ENCODE measurements around the gene ITIH5. TPM values are rescaled to one million over a fixed set of nuclear protein-coding genes. Genes with fewer than 3 reads are reported as not detected.
"Not testable (repeated sequence)": the region's sequence is repeated elsewhere in the genome, so short reads cannot be mapped to it uniquely, and the experiment has no call there.

The ITIH5 gene
- total RNA-seq, 6 experiments from 2014 or later: 0.20 to 0.62 (median 0.48) TPM

DNA sequence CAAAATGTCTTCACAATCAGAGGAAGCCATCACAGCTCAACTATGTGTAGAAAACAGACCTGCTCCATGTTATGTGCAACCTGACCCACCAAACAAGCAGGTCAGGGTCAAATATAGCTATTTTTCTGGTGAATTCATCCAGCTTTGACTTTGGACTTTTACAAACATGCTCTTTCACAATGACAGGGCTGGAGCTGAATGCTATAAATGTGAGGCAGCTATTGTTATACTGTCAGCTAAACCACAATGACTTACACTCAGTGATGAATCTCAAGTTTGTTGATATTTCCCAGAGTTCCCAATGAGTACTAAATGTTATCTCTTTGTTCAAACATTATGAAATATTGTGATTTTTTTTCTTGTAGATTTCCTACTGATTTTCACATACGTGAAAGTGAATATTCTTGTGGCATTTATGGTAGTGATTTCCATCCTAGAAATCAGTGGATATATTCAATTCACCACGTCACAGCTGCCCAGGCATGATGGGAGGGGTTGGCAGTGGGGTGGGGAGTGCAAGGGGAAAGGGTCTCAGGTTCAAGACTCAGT lies 33.9 kb upstream of the ITIH5 start:
- DNase-seq (peak in 1 of 3 donors; percentile 56), ATAC-seq (peak; percentile 53 to 75 (median 63))
- no peaks in the 10 kb centered on the region for H3K36me3 ChIP-seq
- no peak overlapping the region for H3K4me3 ChIP-seq
- intact Hi-C loops (cut with DNase I): no loop called here
- H3K4me1 ChIP-seq: peaks cover 0 to 56% (median 20%) of the 10 kb centered on the region in 4 donors
- peak; percentile 15 for TF ChIP-seq POLR2A (IDR thresholded peaks at IDR 0.05)
- TF ChIP-seq, protein P1, sequence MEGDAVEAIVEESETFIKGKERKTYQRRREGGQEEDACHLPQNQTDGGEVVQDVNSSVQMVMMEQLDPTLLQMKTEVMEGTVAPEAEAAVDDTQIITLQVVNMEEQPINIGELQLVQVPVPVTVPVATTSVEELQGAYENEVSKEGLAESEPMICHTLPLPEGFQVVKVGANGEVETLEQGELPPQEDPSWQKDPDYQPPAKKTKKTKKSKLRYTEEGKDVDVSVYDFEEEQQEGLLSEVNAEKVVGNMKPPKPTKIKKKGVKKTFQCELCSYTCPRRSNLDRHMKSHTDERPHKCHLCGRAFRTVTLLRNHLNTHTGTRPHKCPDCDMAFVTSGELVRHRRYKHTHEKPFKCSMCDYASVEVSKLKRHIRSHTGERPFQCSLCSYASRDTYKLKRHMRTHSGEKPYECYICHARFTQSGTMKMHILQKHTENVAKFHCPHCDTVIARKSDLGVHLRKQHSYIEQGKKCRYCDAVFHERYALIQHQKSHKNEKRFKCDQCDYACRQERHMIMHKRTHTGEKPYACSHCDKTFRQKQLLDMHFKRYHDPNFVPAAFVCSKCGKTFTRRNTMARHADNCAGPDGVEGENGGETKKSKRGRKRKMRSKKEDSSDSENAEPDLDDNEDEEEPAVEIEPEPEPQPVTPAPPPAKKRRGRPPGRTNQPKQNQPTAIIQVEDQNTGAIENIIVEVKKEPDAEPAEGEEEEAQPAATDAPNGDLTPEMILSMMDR (IDR thresholded peaks at IDR 0.05): no peak
- WGBS (ENCODE audit: insufficient coverage, low coverage, low lambda C conversion rate, missing lambda C conversion rate): 17% methylated on average over 2 of the region's 2 CpGs
- no peaks in the 10 kb centered on the region for H3K9me3 ChIP-seq
- no peaks in the 10 kb centered on the region for H3K27me3 ChIP-seq
- H3K27ac ChIP-seq: peak overlapping the region; percentile 8 to 87 (median 17)

DNA sequence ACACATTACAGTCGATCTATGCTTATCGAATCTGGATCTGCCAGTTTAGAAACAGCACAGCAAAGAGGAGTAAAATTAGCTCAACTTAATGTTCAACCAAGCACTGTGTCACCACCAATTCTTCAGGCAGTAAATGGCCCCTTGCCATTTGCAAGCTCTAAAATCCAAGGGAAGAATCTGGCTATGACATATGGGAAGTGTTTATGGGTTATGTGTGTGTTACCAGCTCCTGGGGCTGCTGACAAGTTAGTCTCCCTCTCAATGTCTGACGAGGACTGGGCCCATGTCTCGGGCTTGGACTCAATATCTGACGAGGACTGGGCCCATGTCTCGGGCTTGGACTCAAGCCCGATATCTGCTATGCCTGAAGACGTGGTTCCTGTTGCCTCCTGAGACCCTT lies 30.7 kb upstream of the ITIH5 start:
- peak in 3 of 4 donors; percentile 2 to 33 (median 15) for ATAC-seq
- H3K9me3 ChIP-seq: no peaks in the 10 kb centered on the region
- H3K4me1 ChIP-seq: peaks cover 0 to 53% (median 21%) of the 10 kb centered on the region in 4 donors
- 52% methylated on average over 5 of the region's 8 CpGs for WGBS (ENCODE audit: insufficient coverage, low coverage, low lambda C conversion rate, missing lambda C conversion rate)
- DNase-seq: no peak
- H3K27ac ChIP-seq: peak overlapping the region; percentile 6 to 87 (median 39)
- H3K27me3 ChIP-seq: no peaks in the 10 kb centered on the region
- no peak overlapping the region for H3K4me3 ChIP-seq
- TF ChIP-seq POLR2A (IDR thresholded peaks at IDR 0.05): no peak
- TF ChIP-seq, protein P1 (IDR thresholded peaks at IDR 0.05): no peak
- no peaks in the 10 kb centered on the region for H3K36me3 ChIP-seq
- intact Hi-C loops (cut with DNase I): no loop called here

DNA sequence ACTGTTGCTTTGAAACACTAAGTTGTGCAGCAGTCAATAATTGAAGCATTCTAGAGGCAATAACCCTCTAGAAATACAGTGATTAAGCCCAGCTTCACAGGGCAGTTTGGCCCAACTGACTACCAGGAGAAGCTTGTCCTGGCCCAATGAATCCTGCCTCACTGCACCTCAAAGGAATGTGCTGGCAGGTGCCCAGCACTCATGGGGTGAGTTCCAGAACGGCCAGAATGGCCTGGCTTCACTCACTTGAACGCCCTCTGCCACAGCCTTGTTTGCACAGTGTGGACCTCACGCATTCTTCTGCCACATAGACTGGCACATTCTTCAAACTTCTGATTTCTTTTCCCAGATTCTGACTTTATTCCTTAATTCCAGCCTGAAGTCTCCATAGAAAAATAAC lies 29.8 kb upstream of the ITIH5 start:
- no peaks in the 10 kb centered on the region for H3K36me3 ChIP-seq
- no peak overlapping the region for H3K4me3 ChIP-seq
- WGBS (ENCODE audit: insufficient coverage, low coverage, low lambda C conversion rate, missing lambda C conversion rate): 19% methylated on average over 2 of the region's 3 CpGs
- TF ChIP-seq, protein P1 (IDR thresholded peaks at IDR 0.05): no peak
- TF ChIP-seq POLR2A (IDR thresholded peaks at IDR 0.05): no peak
- peak; percentile 85 to 89 (median 89) for DNase-seq
- ATAC-seq: peak; percentile 83 to 94 (median 88)
- no peaks in the 10 kb centered on the region for H3K9me3 ChIP-seq
- intact Hi-C loops (cut with DNase I): no loop called here
- H3K27me3 ChIP-seq: no peaks in the 10 kb centered on the region
- peaks cover 0 to 44% (median 19%) of the 10 kb centered on the region in 4 donors for H3K4me1 ChIP-seq
- peak overlapping the region in 2 of 3 donors; percentile 14 to 87 for H3K27ac ChIP-seq

DNA sequence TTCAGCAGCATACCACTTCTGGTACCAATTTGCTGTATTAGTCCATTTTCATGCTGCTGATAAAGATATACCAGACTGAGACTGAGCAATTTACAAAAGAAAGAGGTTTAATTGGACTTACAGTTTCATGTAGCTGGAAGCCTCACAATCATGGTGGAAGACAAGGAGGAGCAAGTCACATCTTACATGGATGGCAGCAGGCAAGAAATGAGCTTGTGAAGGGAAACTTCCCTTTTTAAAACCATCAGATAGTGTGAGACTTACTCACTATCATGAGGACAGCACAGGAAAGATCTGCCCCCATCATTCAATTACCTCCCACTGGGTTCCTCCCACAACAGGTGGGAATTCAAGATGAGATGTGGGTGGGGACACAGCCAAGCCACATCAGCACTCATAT lies 26.4 kb upstream of the ITIH5 start:
- H3K36me3 ChIP-seq; H3K27ac ChIP-seq; H3K4me3 ChIP-seq; H3K27me3 ChIP-seq; intact Hi-C loops (cut with DNase I); H3K9me3 ChIP-seq; ATAC-seq; DNase-seq: not testable (repeated sequence)
- H3K4me1 ChIP-seq: peaks cover 0 to 23% (median 10%) of the 10 kb centered on the region in 4 donors

DNA sequence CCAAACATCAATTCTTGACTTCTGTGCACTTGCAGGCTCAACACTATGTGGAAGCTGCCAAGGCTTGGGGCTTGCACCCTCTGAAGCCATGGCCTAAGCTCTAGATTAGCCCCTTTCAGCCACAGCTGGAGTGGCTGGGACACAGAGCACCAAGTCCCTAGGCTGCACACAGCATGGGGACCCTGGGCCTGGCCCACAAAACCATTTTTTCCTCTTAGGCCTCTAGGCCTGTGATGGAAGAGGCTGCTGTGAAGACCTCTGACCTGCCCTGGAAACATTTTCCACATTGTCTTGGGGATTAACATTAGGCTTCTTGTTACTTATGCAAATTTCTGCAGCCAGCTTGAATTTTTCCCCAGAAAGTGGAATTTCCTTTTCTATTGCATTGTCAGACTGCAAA lies 25.6 kb upstream of the ITIH5 start:
- ATAC-seq; H3K27me3 ChIP-seq; H3K36me3 ChIP-seq; DNase-seq; H3K27ac ChIP-seq; intact Hi-C loops (cut with DNase I); H3K9me3 ChIP-seq; H3K4me3 ChIP-seq: not testable (repeated sequence)
- H3K4me1 ChIP-seq: peaks cover 0 to 17% (median 7%) of the 10 kb centered on the region in 4 donors

DNA sequence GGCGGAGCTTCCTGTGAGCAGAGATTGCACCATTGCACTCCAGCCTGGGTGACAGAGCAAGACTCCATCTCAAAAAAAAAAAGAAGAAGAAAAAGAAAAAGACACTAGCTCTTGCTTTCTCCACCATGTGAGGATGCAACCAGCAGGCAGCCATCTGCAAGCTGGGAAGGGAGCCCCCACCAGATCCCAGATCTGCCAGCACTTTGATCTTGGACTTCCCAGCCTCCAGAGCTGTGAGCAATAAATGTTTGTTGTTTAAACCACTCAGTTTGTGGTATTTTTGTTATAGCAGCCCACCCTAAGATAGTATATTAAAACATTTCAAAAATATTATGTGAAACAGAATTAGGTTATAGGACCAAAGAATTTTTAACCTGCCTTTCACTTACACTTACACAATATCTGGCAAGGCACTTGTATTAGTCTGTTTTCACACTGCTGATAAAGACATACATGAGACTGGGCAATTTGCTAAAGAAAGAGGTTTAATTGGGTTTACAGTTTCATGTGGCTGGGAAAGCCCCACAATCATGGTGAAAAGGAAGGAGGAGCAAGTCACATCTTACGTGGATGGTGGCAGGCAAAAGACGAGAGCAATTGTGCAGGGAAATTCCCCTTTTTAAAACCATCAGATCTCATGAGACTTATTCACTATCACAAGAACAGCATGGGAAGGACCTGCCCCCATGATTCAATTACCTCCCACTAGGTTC lies 24.3 kb upstream of the ITIH5 start:
- H3K27me3 ChIP-seq; H3K4me3 ChIP-seq; intact Hi-C loops (cut with DNase I); H3K27ac ChIP-seq; H3K36me3 ChIP-seq; DNase-seq; ATAC-seq; H3K9me3 ChIP-seq; H3K4me1 ChIP-seq: not testable (repeated sequence)
- 80% methylated on average over 3 of the region's 3 CpGs for WGBS (ENCODE audit: insufficient coverage, low coverage, low lambda C conversion rate, missing lambda C conversion rate)
